CD8-positive, alpha-beta memory T cell (primary cell): Measurements from ENCODE around the gene PIP4K2A. TPM values are rescaled to one million over a fixed set of nuclear protein-coding genes. Genes with fewer than 3 reads are reported as not detected.

Experiments used
- CTCF ChIA-PET: fragments of 350-600 bp; sonication (Branson Sonifier 250); formaldehyde crosslinking; loops from one replicate; lab custom pipeline; 2021; ENCODE audit warnings: antibody characterized with exemption; lab: Charles Lee
- POLR2A ChIA-PET: fragments of 350-600 bp; sonication (Branson Sonifier 250); formaldehyde crosslinking; loops from one replicate; lab custom pipeline; 2021; ENCODE audit warnings: antibody characterized with exemption; lab: Charles Lee
- DNase-seq, 5 donors: peaks; one replicate each; pipeline versions ENCODE4 v3.0.0 to v3.0.0-alpha.2; 2020 to 2022; ENCODE audit warnings: mixed read lengths in 1 of 5
- H3K27ac ChIP-seq: one replicate; pipeline ENCODE4 v1.7.0; 2013; ENCODE audit warnings: low read depth, mild to moderate bottlenecking, low read length, moderate library complexity
- H3K27me3 ChIP-seq: 2 replicates; pipeline ENCODE4 v1.7.0; 2013; ENCODE audit warnings: low read length, mild to moderate bottlenecking; ENCODE audit not compliant: insufficient read depth, poor library complexity, severe bottlenecking
- H3K36me3 ChIP-seq: 2 replicates; pipeline ENCODE4 v1.7.0; 2013; ENCODE audit warnings: mild to moderate bottlenecking, low read length, moderate library complexity; ENCODE audit not compliant: insufficient read depth
- H3K4me1 ChIP-seq: 2 replicates; pipeline ENCODE4 v1.7.0; 2013; ENCODE audit warnings: mild to moderate bottlenecking, low read length, moderate library complexity; ENCODE audit not compliant: insufficient read depth
- H3K4me3 ChIP-seq: 2 replicates; pipeline ENCODE4 v1.7.0; 2013; ENCODE audit warnings: mild to moderate bottlenecking, low read length
- H3K9me3 ChIP-seq: 2 replicates; pipeline ENCODE4 v1.7.0; 2013; ENCODE audit warnings: mild to moderate bottlenecking, low read length
- H3K27ac Mint-ChIP-seq, 8 donors: one replicate each; pipeline ENCODE4 v1.8.0; 2020 to 2021; ENCODE audit warnings: mixed read lengths in 8 of 8, mild to moderate bottlenecking in 6 of 8, inconsistent platforms in 3 of 8, moderate library complexity in 3 of 8
- H3K27me3 Mint-ChIP-seq, 2 donors: one replicate each; pipeline ENCODE4 v1.8.0; 2020 to 2021; ENCODE audit warnings: mixed read lengths in 2 of 2, mild to moderate bottlenecking in 1 of 2, moderate library complexity in 1 of 2
- H3K36me3 Mint-ChIP-seq, 3 donors: one replicate each; pipeline ENCODE4 v1.8.0; 2020 to 2021; ENCODE audit warnings: mixed read lengths in 3 of 3, inconsistent platforms in 1 of 3, mild to moderate bottlenecking in 1 of 3
- H3K4me1 Mint-ChIP-seq, 3 donors: one replicate each; pipeline ENCODE4 v1.8.0; 2020 to 2021; ENCODE audit warnings: mixed read lengths in 3 of 3, inconsistent platforms in 1 of 3, mild to moderate bottlenecking in 1 of 3
- H3K4me3 Mint-ChIP-seq, 7 donors: one replicate each; pipeline ENCODE4 v1.8.0; 2020 to 2021; ENCODE audit warnings: mixed read lengths in 7 of 7, mild to moderate bottlenecking in 6 of 7, moderate library complexity in 4 of 7, inconsistent platforms in 2 of 7
- H3K9me3 Mint-ChIP-seq, 5 donors: one replicate each; pipeline ENCODE4 v1.8.0; 2020 to 2022; ENCODE audit warnings: mixed read lengths in 5 of 5, mild to moderate bottlenecking in 3 of 5, moderate library complexity in 2 of 5, inconsistent platforms in 1 of 5
- polyA plus RNA-seq: library from polyadenylated mRNA; unstranded; fragments of 300-500 nt; fragmentation: Illumina TruSeq; gene quantifications from one replicate; pipeline ENCODE4 v1.2.3, GENCODE V29; 2021
- total RNA-seq, 2 experiments: library from RNA; stranded (reverse); gene quantifications; one replicate each; pipeline ENCODE4 v1.2.3, GENCODE V29; 2021

PIP4K2A gene
- total and polyA plus RNA-seq, 3 experiments from 2014 or later = 116 to 130 (median 120) TPM

GRCh38 chr10:22648547-22648961, 65.8 kb downstream of the PIP4K2A start:
- ChIA-PET CTCF (interaction anchor here (0.9 to 2.6 kb wide), 4 partner anchors 16 to 48 kb away, joined by 3 to 7 read pairs (median 4); no protein-coding TSS in a partner anchor), POLR2A (interaction anchor here (0.8 to 2.8 kb wide), 5 partner anchors 18 to 37 kb away, joined by 3 to 8 read pairs (median 4); no protein-coding TSS in a partner anchor)
- H3K27ac Mint-ChIP-seq = peak overlapping the region; percentile 79 to 100 (median 96)
- H3K27ac ChIP-seq = peak overlapping the region; percentile 44
- no peaks in the 10 kb centered on the region for H3K9me3 Mint-ChIP-seq
- H3K9me3 ChIP-seq = no peaks in the 10 kb centered on the region
- peaks cover 90 to 95% (median 94%) of the 10 kb centered on the region in 3 donors for H3K4me1 Mint-ChIP-seq
- H3K4me1 ChIP-seq = peaks cover 100% of the 10 kb centered on the region
- peaks cover 0 to 27% (median 13%) of the 10 kb centered on the region in 3 donors for H3K36me3 Mint-ChIP-seq
- no peak for DNase-seq
- H3K27me3 ChIP-seq = no peaks in the 10 kb centered on the region
- H3K4me3 ChIP-seq = peak overlapping the region; percentile 57
- no peaks in the 10 kb centered on the region for H3K27me3 Mint-ChIP-seq
- peak overlapping the region; percentile 51 to 90 (median 87) for H3K4me3 Mint-ChIP-seq
- H3K36me3 ChIP-seq = no peaks in the 10 kb centered on the region

- DNase-seq = no peak
- peaks cover 0 to 18% (median 13%) of the 10 kb centered on the region in 3 donors for H3K36me3 Mint-ChIP-seq
- peak overlapping the region; percentile 28 to 90 (median 87) for H3K4me3 Mint-ChIP-seq
- Histone ChIP-seq H3K27ac (no peak overlapping the region), H3K9me3 (no peaks in the 10 kb centered on the region), H3K36me3 (no peaks in the 10 kb centered on the region), H3K4me1 (peaks cover 99% of the 10 kb centered on the region), H3K4me3 (peak overlapping the region; percentile 57), H3K27me3 (no peaks in the 10 kb centered on the region)
- POLR2A ChIA-PET = interaction anchor here (0.9 to 2.9 kb wide), 8 partner anchors 8 to 210 kb away, joined by 3 to 20 read pairs (median 7); no protein-coding TSS in a partner anchor
- H3K4me1 Mint-ChIP-seq = peaks cover 88 to 95% (median 94%) of the 10 kb centered on the region in 3 donors
- CTCF ChIA-PET = interaction anchor here (1.3 to 2.6 kb wide), 5 partner anchors 10 to 66 kb away, joined by 3 to 7 read pairs (median 6); no protein-coding TSS in a partner anchor
- no peaks in the 10 kb centered on the region for H3K27me3 Mint-ChIP-seq
- no peaks in the 10 kb centered on the region for H3K9me3 Mint-ChIP-seq
- H3K27ac Mint-ChIP-seq = peak overlapping the region; percentile 79 to 99 (median 96)
These were observed 67.1 kb downstream of the PIP4K2A start for GRCh38 chr10:22647244-22647643.

GRCh38 chr10:22646388-22646853, 68.0 kb downstream of the PIP4K2A start:
- peaks cover 5 to 20% (median 13%) of the 10 kb centered on the region in 3 donors for H3K36me3 Mint-ChIP-seq
- POLR2A ChIA-PET = interaction anchor here (0.6 to 2.9 kb wide), 14 partner anchors 9 to 209 kb away, joined by 3 to 20 read pairs (median 4); partner anchors contain the start of gene PIP4K2A
- no peaks in the 10 kb centered on the region for H3K27me3 Mint-ChIP-seq
- H3K4me3 Mint-ChIP-seq = peak overlapping the region; percentile 28 to 90 (median 87)
- H3K27ac ChIP-seq = peak overlapping the region; percentile 35
- DNase-seq = peak in 2 of 5 donors; percentile 70 to 80
- no peaks in the 10 kb centered on the region for H3K36me3 ChIP-seq
- H3K9me3 Mint-ChIP-seq = peaks cover 0 to 2% (median 0%) of the 10 kb centered on the region in 5 donors
- peaks cover 98% of the 10 kb centered on the region for H3K4me1 ChIP-seq
- no peaks in the 10 kb centered on the region for H3K27me3 ChIP-seq
- CTCF ChIA-PET = interaction anchor here (0.9 to 2.5 kb wide), 13 partner anchors 9 to 73 kb away, joined by 3 to 7 read pairs (median 4); no protein-coding TSS in a partner anchor
- H3K4me1 Mint-ChIP-seq = peaks cover 89 to 95% (median 94%) of the 10 kb centered on the region in 3 donors
- H3K27ac Mint-ChIP-seq = peak overlapping the region; percentile 79 to 99 (median 96)
- peak overlapping the region; percentile 33 for H3K4me3 ChIP-seq
- no peaks in the 10 kb centered on the region for H3K9me3 ChIP-seq

GRCh38 chr10:22644222-22644621, 70.2 kb downstream of the PIP4K2A start:
- H3K27ac ChIP-seq = no peak overlapping the region
- CTCF ChIA-PET = no interaction called here

GRCh38 chr10:22643775-22644174, 70.6 kb downstream of the PIP4K2A start:
- Mint-ChIP-seq H3K4me1 (peaks cover 81 to 95% (median 91%) of the 10 kb centered on the region in 3 donors), H3K27ac (peak overlapping the region; percentile 87 to 98 (median 92)), H3K9me3 (peaks cover 0 to 2% (median 0%) of the 10 kb centered on the region in 5 donors), H3K4me3 (peak overlapping the region in 6 of 7 donors; percentile 65 to 81 (median 76)), H3K36me3 (peaks cover 9 to 27% (median 12%) of the 10 kb centered on the region in 3 donors), H3K27me3 (no peaks in the 10 kb centered on the region)
- Histone ChIP-seq H3K4me1 (peaks cover 94% of the 10 kb centered on the region), H3K9me3 (no peaks in the 10 kb centered on the region), H3K36me3 (no peaks in the 10 kb centered on the region), H3K4me3 (no peak overlapping the region), H3K27ac (no peak overlapping the region), H3K27me3 (no peaks in the 10 kb centered on the region)
- POLR2A ChIA-PET = interaction anchor here (0.6 to 1.3 kb wide), 2 partner anchors 22 to 174 kb away, joined by 3 to 5 read pairs; no protein-coding TSS in a partner anchor
- CTCF ChIA-PET = interaction anchor here (1.2 kb wide), 1 partner anchor 59 kb away, joined by 4 read pairs; no protein-coding TSS in a partner anchor
- DNase-seq = no peak

More at GRCh38 chr10:22644222-22644621, 70.2 kb downstream of the PIP4K2A start:
- peaks cover 94% of the 10 kb centered on the region for H3K4me1 ChIP-seq
- H3K4me3 ChIP-seq = no peak overlapping the region
- H3K9me3 Mint-ChIP-seq = peaks cover 0 to 2% (median 0%) of the 10 kb centered on the region in 5 donors
- peak overlapping the region; percentile 87 to 98 (median 92) for H3K27ac Mint-ChIP-seq
- no peaks in the 10 kb centered on the region for H3K27me3 Mint-ChIP-seq
- no peaks in the 10 kb centered on the region for H3K9me3 ChIP-seq
- no peaks in the 10 kb centered on the region for H3K27me3 ChIP-seq
- peak overlapping the region; percentile 22 to 81 (median 76) for H3K4me3 Mint-ChIP-seq
- peak in 1 of 5 donors; percentile 35 for DNase-seq
- H3K36me3 Mint-ChIP-seq = peaks cover 7 to 26% (median 12%) of the 10 kb centered on the region in 3 donors
- H3K36me3 ChIP-seq = no peaks in the 10 kb centered on the region
- POLR2A ChIA-PET = interaction anchor here (0.5 kb wide), 1 partner anchor 61 kb away, joined by 3 read pairs; no protein-coding TSS in a partner anchor
- peaks cover 81 to 95% (median 91%) of the 10 kb centered on the region in 3 donors for H3K4me1 Mint-ChIP-seq

- peaks cover 94% of the 10 kb centered on the region for H3K4me1 ChIP-seq
- no peak overlapping the region for H3K4me3 ChIP-seq
- POLR2A ChIA-PET = interaction anchor here (0.7 to 1.3 kb wide), 2 partner anchors 14 to 23 kb away, joined by 3 read pairs; no protein-coding TSS in a partner anchor
These were observed 71.3 kb downstream of the PIP4K2A start for GRCh38 chr10:22643116-22643515.

GRCh38 chr10:22641743-22642142, 72.6 kb downstream of the PIP4K2A start:
- POLR2A ChIA-PET = interaction anchor here (1.7 kb wide), 1 partner anchor 14 kb away, joined by 4 read pairs; no protein-coding TSS in a partner anchor
- H3K9me3 Mint-ChIP-seq = peaks cover 0 to 2% (median 0%) of the 10 kb centered on the region in 5 donors
- H3K36me3 ChIP-seq = no peaks in the 10 kb centered on the region
- peaks cover 94% of the 10 kb centered on the region for H3K4me1 ChIP-seq
- peak overlapping the region in 6 of 7 donors; percentile 45 to 78 (median 60) for H3K4me3 Mint-ChIP-seq
- no peaks in the 10 kb centered on the region for H3K27me3 Mint-ChIP-seq
- no peak for DNase-seq
- peak overlapping the region; percentile 79 to 97 (median 88) for H3K27ac Mint-ChIP-seq
- no peak overlapping the region for H3K27ac ChIP-seq
- H3K4me1 Mint-ChIP-seq = peaks cover 80 to 95% (median 91%) of the 10 kb centered on the region in 3 donors
- CTCF ChIA-PET = interaction anchor here (1.0 kb wide), 1 partner anchor 8 kb away, joined by 4 read pairs; no protein-coding TSS in a partner anchor
- H3K9me3 ChIP-seq = no peaks in the 10 kb centered on the region
- no peak overlapping the region for H3K4me3 ChIP-seq
- H3K27me3 ChIP-seq = no peaks in the 10 kb centered on the region
- peaks cover 11 to 29% (median 12%) of the 10 kb centered on the region in 3 donors for H3K36me3 Mint-ChIP-seq

More at GRCh38 chr10:22643116-22643515, 71.3 kb downstream of the PIP4K2A start:
- DNase-seq = no peak
- Histone ChIP-seq H3K27ac (no peak overlapping the region), H3K36me3 (no peaks in the 10 kb centered on the region), H3K9me3 (no peaks in the 10 kb centered on the region), H3K27me3 (no peaks in the 10 kb centered on the region)
- Mint-ChIP-seq H3K27me3 (no peaks in the 10 kb centered on the region), H3K9me3 (peaks cover 0 to 2% (median 0%) of the 10 kb centered on the region in 5 donors), H3K36me3 (peaks cover 11 to 27% (median 12%) of the 10 kb centered on the region in 3 donors), H3K4me1 (peaks cover 81 to 95% (median 91%) of the 10 kb centered on the region in 3 donors), H3K27ac (peak overlapping the region; percentile 86 to 98 (median 92)), H3K4me3 (peak overlapping the region; percentile 2 to 81 (median 76))
- CTCF ChIA-PET = interaction anchor here (0.7 to 1.2 kb wide), 2 partner anchors 25 to 58 kb away, joined by 3 to 4 read pairs; no protein-coding TSS in a partner anchor
